ENCODE results near the gene STK32A. TPM values are rescaled to one million over a fixed set of nuclear protein-coding genes. Genes with fewer than 3 reads are reported as not detected.

STK32A gene
- 10 to 100 TPM in 1 of 2 donors, under 1 TPM in 1; 0.64 to 12.9 TPM for total RNA-seq

GRCh38 chr5:147234825-147235635 is at the start of gene STK32A:
STK32A (plus strand) TSS chr5:147235026; CDS start chr5:147239635, 4,609 bp downstream.
- H3K4me1 ChIP-seq (replicated peaks): peaks cover 4% of the 10 kb centered on the region
- H3K9me3 ChIP-seq: no peaks in the 10 kb centered on the region
- TF ChIP-seq POLR2AphosphoS5 (IDR thresholded peaks at IDR 0.05) (no peak), POLR2A (IDR thresholded peaks at IDR 0.05) (no peak)
- TF ChIP-seq, protein P1, sequence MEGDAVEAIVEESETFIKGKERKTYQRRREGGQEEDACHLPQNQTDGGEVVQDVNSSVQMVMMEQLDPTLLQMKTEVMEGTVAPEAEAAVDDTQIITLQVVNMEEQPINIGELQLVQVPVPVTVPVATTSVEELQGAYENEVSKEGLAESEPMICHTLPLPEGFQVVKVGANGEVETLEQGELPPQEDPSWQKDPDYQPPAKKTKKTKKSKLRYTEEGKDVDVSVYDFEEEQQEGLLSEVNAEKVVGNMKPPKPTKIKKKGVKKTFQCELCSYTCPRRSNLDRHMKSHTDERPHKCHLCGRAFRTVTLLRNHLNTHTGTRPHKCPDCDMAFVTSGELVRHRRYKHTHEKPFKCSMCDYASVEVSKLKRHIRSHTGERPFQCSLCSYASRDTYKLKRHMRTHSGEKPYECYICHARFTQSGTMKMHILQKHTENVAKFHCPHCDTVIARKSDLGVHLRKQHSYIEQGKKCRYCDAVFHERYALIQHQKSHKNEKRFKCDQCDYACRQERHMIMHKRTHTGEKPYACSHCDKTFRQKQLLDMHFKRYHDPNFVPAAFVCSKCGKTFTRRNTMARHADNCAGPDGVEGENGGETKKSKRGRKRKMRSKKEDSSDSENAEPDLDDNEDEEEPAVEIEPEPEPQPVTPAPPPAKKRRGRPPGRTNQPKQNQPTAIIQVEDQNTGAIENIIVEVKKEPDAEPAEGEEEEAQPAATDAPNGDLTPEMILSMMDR (IDR thresholded peaks at IDR 0.05): no peak
- peak within 1 kb of the TSS; percentile 53 to 66 for H3K27ac ChIP-seq
- H3K36me3 ChIP-seq: no peaks in the 10 kb centered on the region
- intact Hi-C loops (cut with DNase I): loop anchor here (5.0 kb wide), 1 partner anchor 322 kb away; no protein-coding TSS in a partner anchor
- DNase-seq (ENCODE audit: low spot score): no peak
- H3K27me3 ChIP-seq (replicated peaks; ENCODE audit: insufficient read depth): no peaks in the 10 kb centered on the region
- 2% methylated on average over 27 of the region's 28 CpGs for WGBS
- H3K4me3 ChIP-seq: peak within 1 kb of the TSS; percentile 35 to 42

DNA sequence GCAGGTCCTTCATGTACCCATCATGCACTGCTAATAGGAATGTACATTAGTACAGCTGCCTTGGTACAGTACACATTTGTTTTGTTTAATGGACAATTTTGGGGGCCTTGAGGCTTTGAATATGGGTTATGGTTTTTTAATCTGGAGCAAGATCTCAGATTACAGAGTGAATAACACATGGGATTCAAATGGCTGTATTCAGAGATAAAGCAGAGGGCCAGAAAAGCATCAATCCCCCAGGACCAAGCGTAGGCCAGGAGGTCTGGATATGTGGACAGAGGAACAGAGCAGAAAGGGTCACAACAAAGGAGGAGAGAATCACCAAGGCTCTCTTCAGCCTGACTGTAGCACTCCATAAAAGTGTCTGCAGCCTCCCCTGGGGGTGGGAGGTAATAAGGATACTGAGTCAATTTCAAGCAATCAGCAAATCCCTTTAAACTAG is 47.7 kb upstream of the STK32A start:
- Histone ChIP-seq H3K36me3 (no peaks in the 10 kb centered on the region), H3K9me3 (no peaks in the 10 kb centered on the region), H3K4me3 (no peak overlapping the region), H3K27ac (no peak overlapping the region), H3K4me1 (replicated peaks) (no peaks in the 10 kb centered on the region), H3K27me3 (replicated peaks; ENCODE audit: insufficient read depth) (peaks cover 3% of the 10 kb centered on the region)
- WGBS: 87% methylated on average over 1 of the region's 1 CpG
- TF ChIP-seq POLR2AphosphoS5 (IDR thresholded peaks at IDR 0.05) (no peak), POLR2A (IDR thresholded peaks at IDR 0.05) (no peak)
- TF ChIP-seq, protein P1 (IDR thresholded peaks at IDR 0.05): no peak
- no peak for DNase-seq (ENCODE audit: low spot score)
- intact Hi-C loops (cut with DNase I): loop anchor here (10.0 kb wide), 1 partner anchor 222 kb away; no protein-coding TSS in a partner anchor

- peaks cover 3% of the 10 kb centered on the region for H3K27me3 ChIP-seq (replicated peaks; ENCODE audit: insufficient read depth)
- no peaks in the 10 kb centered on the region for H3K4me1 ChIP-seq (replicated peaks)
- H3K27ac ChIP-seq: no peak overlapping the region
- 46% methylated on average over 20 of the region's 20 CpGs for WGBS
- intact Hi-C loops (cut with DNase I): loop anchor here (2.0 to 10.0 kb wide), 2 partner anchors 224 to 656 kb away; no protein-coding TSS in a partner anchor
- no peaks in the 10 kb centered on the region for H3K36me3 ChIP-seq
- peak; percentile 38 for DNase-seq (ENCODE audit: low spot score)
- H3K4me3 ChIP-seq: no peak overlapping the region
- no peak for TF ChIP-seq POLR2AphosphoS5 (IDR thresholded peaks at IDR 0.05)
- TF ChIP-seq POLR2A (IDR thresholded peaks at IDR 0.05): no peak
- TF ChIP-seq, protein P1 (IDR thresholded peaks at IDR 0.05): peak; percentile 66 to 93 (median 72)
- H3K9me3 ChIP-seq: no peaks in the 10 kb centered on the region
Measured at GRCh38 chr5:147188200-147189108, 46.4 kb upstream of the STK32A start.

DNA sequence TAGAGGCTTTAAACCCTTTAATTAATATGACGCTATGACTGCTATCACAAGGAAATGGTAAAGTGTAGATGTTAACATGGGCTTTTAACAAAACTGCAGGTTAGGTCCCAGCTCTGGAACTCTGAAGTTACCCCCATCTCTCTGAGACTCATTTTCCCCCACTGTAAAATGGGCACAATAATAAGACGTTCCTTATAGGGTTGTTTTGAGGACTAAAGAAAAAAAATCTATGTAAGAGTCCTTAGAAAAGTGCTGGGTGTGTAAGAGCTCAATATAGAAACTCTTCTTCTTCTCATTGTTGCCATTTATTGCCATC is 45.8 kb upstream of the STK32A start:
- intact Hi-C loops (cut with DNase I): loop anchor here (2.0 to 10.0 kb wide), 2 partner anchors 224 to 656 kb away; no protein-coding TSS in a partner anchor
- Histone ChIP-seq H3K4me3 (no peak overlapping the region), H3K27ac (no peak overlapping the region), H3K9me3 (no peaks in the 10 kb centered on the region), H3K27me3 (replicated peaks; ENCODE audit: insufficient read depth) (peaks cover 3% of the 10 kb centered on the region), H3K4me1 (replicated peaks) (no peaks in the 10 kb centered on the region), H3K36me3 (no peaks in the 10 kb centered on the region)
- no peak for TF ChIP-seq POLR2A (IDR thresholded peaks at IDR 0.05)
- TF ChIP-seq, protein P1 (IDR thresholded peaks at IDR 0.05): no peak
- TF ChIP-seq POLR2AphosphoS5 (IDR thresholded peaks at IDR 0.05): no peak
- 17% methylated on average over 2 of the region's 2 CpGs for WGBS
- no peak for DNase-seq (ENCODE audit: low spot score)
